HepG2 (cell line): Measurements from ENCODE around the gene SYT17. TPM values are rescaled to one million over a fixed set of nuclear protein-coding genes. Genes with fewer than 3 reads are reported as not detected.

ENCODE experiments used
- EEA1 ChIP-seq: sonication (generic); formaldehyde crosslinking; IDR thresholded peaks from 2 replicates; pipeline ENCODE4 v1.5.1; 2020; ENCODE audit warnings: mild to moderate bottlenecking, missing genetic modification reagents, borderline replicate concordance
- FLYWCH1 ChIP-seq: sonication (generic); formaldehyde crosslinking; IDR thresholded peaks from 2 replicates; pipeline ENCODE4 v1.8.1; 2023; ENCODE audit warnings: mild to moderate bottlenecking, missing genetic modification reagents
- FOXA1 ChIP-seq, 2 experiments: fragments of 450-650 bp in 1 of 2; sonication (generic) in 1 of 2; formaldehyde crosslinking in 1 of 2; IDR thresholded peaks; 2 replicates each; pipeline versions ENCODE4 v1.4.0 to v1.6.1; 2016 to 2020; ENCODE audit warnings: missing genetic modification reagents in 1 of 2
- FOXP1 ChIP-seq, 2 experiments: fragments of 450-650 bp in 1 of 2; IDR thresholded peaks; 2 replicates each; pipeline ENCODE4 v1.6.1; 2017 to 2018; ENCODE audit warnings: antibody characterized with exemption in 1 of 2
- GLI4 ChIP-seq: sonication (generic); formaldehyde crosslinking; IDR thresholded peaks from 2 replicates; pipeline ENCODE4 v1.5.1; 2020; ENCODE audit warnings: missing genetic modification reagents, mild to moderate bottlenecking, moderate library complexity, borderline replicate concordance
- GTF2F1 ChIP-seq: fragments of 150-350 bp; IDR thresholded peaks from 2 replicates; pipeline ENCODE4 v1.6.1; 2014; ENCODE audit warnings: low read length
- LCORL ChIP-seq, 2 experiments: fragments of 450-650 bp in 1 of 2; sonication (generic) in 1 of 2; formaldehyde crosslinking in 1 of 2; IDR thresholded peaks; 2 replicates each; pipeline versions ENCODE4 v1.5.0 to v1.6.1; 2017 to 2020; ENCODE audit warnings: antibody characterized with exemption in 1 of 2, missing genetic modification reagents in 1 of 2
- NFYC ChIP-seq: IDR thresholded peaks from 2 replicates; pipeline ENCODE4 v1.6.1; 2016; ENCODE audit warnings: missing genetic modification reagents, missing compliant biosample characterization
- PAX8 ChIP-seq: sonication (generic); formaldehyde crosslinking; IDR thresholded peaks from 2 replicates; pipeline ENCODE4 v1.8.0; 2022; ENCODE audit warnings: mild to moderate bottlenecking, missing genetic modification reagents, borderline replicate concordance
- RBFOX2 ChIP-seq: fragments of 200-400 bp; formaldehyde crosslinking; IDR thresholded peaks from 2 replicates; pipeline ENCODE4 v1.6.1; 2017; ENCODE audit warnings: low read depth, mild to moderate bottlenecking, low read length
- SMAD9 ChIP-seq: sonication (generic); formaldehyde crosslinking; IDR thresholded peaks from 2 replicates; pipeline ENCODE4 v1.5.1; 2020; ENCODE audit warnings: mild to moderate bottlenecking, missing genetic modification reagents
- SP2 ChIP-seq: sonication (generic); formaldehyde crosslinking; IDR thresholded peaks from 2 replicates; pipeline ENCODE4 v1.5.1; 2020; ENCODE audit warnings: mild to moderate bottlenecking, missing genetic modification reagents
- TAF1 ChIP-seq: sonication (generic); formaldehyde crosslinking; IDR thresholded peaks from 2 replicates; pipeline ENCODE4 v1.4.0; 2020; ENCODE audit warnings: missing genetic modification reagents
- TCF7 ChIP-seq: sonication (generic); IDR thresholded peaks from 2 replicates; pipeline ENCODE4 v1.6.1; 2016; ENCODE audit warnings: antibody characterized with exemption, low read depth
- XRCC5 ChIP-seq: fragments of 200-400 bp; formaldehyde crosslinking; optimal IDR thresholded peaks from 2 replicates; pipeline ENCODE3; 2017; ENCODE audit warnings: mild to moderate bottlenecking, low read length
- ZFP82 ChIP-seq: sonication (generic); formaldehyde crosslinking; IDR thresholded peaks from 2 replicates; pipeline ENCODE4 v1.5.1; 2020; ENCODE audit warnings: mild to moderate bottlenecking, missing genetic modification reagents, borderline replicate concordance
- ZNF20 ChIP-seq: sonication (generic); formaldehyde crosslinking; IDR thresholded peaks from 2 replicates; pipeline ENCODE4 v1.4.0; 2020; ENCODE audit warnings: mild to moderate bottlenecking, moderate library complexity, missing genetic modification reagents
- ZNF253 ChIP-seq: sonication (generic); formaldehyde crosslinking; IDR thresholded peaks from 2 replicates; pipeline ENCODE4 v1.8.0; 2022; ENCODE audit warnings: mild to moderate bottlenecking, missing genetic modification reagents, borderline replicate concordance
- ZNF331 ChIP-seq: sonication (generic); formaldehyde crosslinking; IDR thresholded peaks from 2 replicates; pipeline ENCODE4 v1.4.0; 2020; ENCODE audit warnings: missing genetic modification reagents
- ZNF546 ChIP-seq: sonication (generic); formaldehyde crosslinking; conservative IDR thresholded peaks from 2 replicates; pipeline ENCODE4 v1.8.1; 2023; ENCODE audit warnings: mild to moderate bottlenecking, missing genetic modification reagents
- ZNF614 ChIP-seq: IDR thresholded peaks from 2 replicates; pipeline ENCODE4 v1.6.1; 2018; ENCODE audit warnings: missing biosample characterization, missing genetic modification reagents, inconsistent platforms, borderline replicate concordance
- ZNF780A ChIP-seq: sonication (generic); formaldehyde crosslinking; IDR thresholded peaks from 2 replicates; pipeline ENCODE4 v1.8.0; 2022; ENCODE audit warnings: mild to moderate bottlenecking, missing genetic modification reagents, moderate library complexity
- ZZZ3 ChIP-seq: sonication (generic); formaldehyde crosslinking; IDR thresholded peaks from 2 replicates; pipeline ENCODE4 v1.4.0; 2020; ENCODE audit warnings: missing genetic modification reagents, mild to moderate bottlenecking, borderline replicate concordance
- polyA plus RNA-seq, 8 experiments: library from polyadenylated mRNA; depleted of rRNA in 3 of 8; stranded (reverse) in 7 of 8; unstranded in 1 of 8; fragments of >200 nt; fragmentation: Illumina TruSeq in 4 of 8; extraction: Trizol in 4 of 8; gene quantifications; 2 replicates each; pipeline versions ENCODE4 v1.2.1 to v1.2.3, GENCODE V29; 2011 to 2016; ENCODE audit warnings: low read depth in 4 of 8, missing spikeins in 1 of 8, mixed read lengths in 1 of 8; ENCODE audit not compliant: insufficient read depth in 1 of 8
- total RNA-seq, 5 experiments: library from RNA; depleted of rRNA; stranded (reverse); fragments of >200 nt; fragmentation: Illumina TruSeq; extraction: Trizol; gene quantifications; 2 replicates each; pipeline ENCODE4 v1.2.3, GENCODE V29; 2016; ENCODE audit warnings: low read depth in 1 of 5
- TF ChIP-seq, protein P1 (sequence below): sonication (generic); formaldehyde crosslinking; IDR thresholded peaks from 2 replicates; pipeline ENCODE4 v1.4.0; 2020; ENCODE audit warnings: missing genetic modification reagents, borderline replicate concordance
- TF ChIP-seq, protein P2 (sequence below): IDR thresholded peaks from 2 replicates; pipeline ENCODE4 v1.6.1; 2016
- TF ChIP-seq, protein P3 (sequence below): IDR thresholded peaks from 2 replicates; pipeline ENCODE4 v1.6.1; 2012; ENCODE audit warnings: inconsistent platforms
- TF ChIP-seq, protein P4 (sequence below): sonication (generic); formaldehyde crosslinking; IDR thresholded peaks from 2 replicates; pipeline ENCODE4; 2020; ENCODE audit warnings: missing genetic modification reagents, mild to moderate bottlenecking, borderline replicate concordance

The SYT17 gene
- total and polyA plus RNA-seq, 2 of the 13 experiments (the other 11 are each of a cell fraction or from before 2014, with no cell fraction given), result 0.44 TPM; not detected in 1

DNA sequence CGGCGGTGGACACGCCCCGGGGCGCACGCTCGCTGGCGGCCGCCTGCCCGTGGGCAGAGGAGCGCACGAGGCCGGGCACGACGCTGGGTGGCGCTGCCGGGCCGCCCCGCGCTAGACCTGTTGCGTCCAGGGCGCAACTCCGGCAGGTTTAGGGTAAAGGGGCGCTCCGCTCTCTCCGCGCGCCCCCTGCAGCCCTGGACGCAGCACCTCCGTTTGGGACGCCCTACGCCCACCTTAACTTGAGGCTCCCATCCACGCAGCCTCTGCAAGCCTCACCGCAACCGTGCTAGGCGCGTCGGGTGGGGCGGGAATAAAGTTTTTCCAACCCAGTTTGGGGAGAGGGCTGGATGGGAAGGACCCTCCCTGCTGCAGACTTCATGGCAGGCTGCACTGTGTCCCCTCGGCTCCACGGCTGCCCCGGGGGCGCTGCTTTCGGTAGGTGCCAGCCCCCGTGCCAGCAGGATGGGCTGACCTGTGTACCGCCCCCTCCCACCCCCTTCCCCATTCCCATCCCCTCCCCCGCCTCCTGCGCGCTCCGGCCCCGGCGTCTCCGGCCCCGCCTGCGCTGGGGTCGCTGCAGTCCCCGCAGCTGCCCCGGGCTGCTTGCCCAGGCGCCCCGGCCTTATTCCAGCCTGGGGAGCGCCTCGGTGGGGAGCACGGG is at the start of gene SYT17 (continued):
- TF ChIP-seq GLI4 (CRISPR knock-in tag) (no peak), FLYWCH1 (no peak), ZZZ3 (no peak), RBFOX2 (no peak), TAF1 (no peak), PAX8 (CRISPR knock-in tag) (0 out of 2 replicates have a peak, but pooled peaks have one; percentile 61), ZNF331 (CRISPR knock-in tag) (peak; percentile 45; the same call in 1 of the 2 replicates), GTF2F1 (no peak), ZNF780A (CRISPR knock-in tag) (no peak), FOXA1 (IDR thresholded peaks at IDR 0.05) (no peak), FOXA1 (CRISPR knock-in tag; IDR thresholded peaks at IDR 0.05) (peak; percentile 7; the same call in 1 of the 2 replicates), XRCC5 (peak; percentile 94), ZNF20 (CRISPR knock-in tag) (no peak), EEA1 (CRISPR knock-in tag) (0 out of 2 replicates have a peak, but pooled peaks have one; percentile 45), LCORL (IDR thresholded peaks at IDR 0.05) (no peak), LCORL (CRISPR knock-in tag; IDR thresholded peaks at IDR 0.05) (no peak), SP2 (CRISPR knock-in tag) (no peak), ZNF614 (CRISPR knock-in tag) (no peak), SMAD9 (no peak), TCF7 (no peak), ZFP82 (peak; percentile 77; the same call in 1 of the 2 replicates), NFYC (CRISPR knock-in tag) (no peak), ZNF546 (CRISPR knock-in tag) (peak; percentile 73; the same call in 1 of the 2 replicates), FOXP1 (IDR thresholded peaks at IDR 0.05) (no peak), FOXP1 (CRISPR knock-in tag; IDR thresholded peaks at IDR 0.05) (no peak), ZNF253 (CRISPR knock-in tag) (no peak)
- TF ChIP-seq, protein P1, sequence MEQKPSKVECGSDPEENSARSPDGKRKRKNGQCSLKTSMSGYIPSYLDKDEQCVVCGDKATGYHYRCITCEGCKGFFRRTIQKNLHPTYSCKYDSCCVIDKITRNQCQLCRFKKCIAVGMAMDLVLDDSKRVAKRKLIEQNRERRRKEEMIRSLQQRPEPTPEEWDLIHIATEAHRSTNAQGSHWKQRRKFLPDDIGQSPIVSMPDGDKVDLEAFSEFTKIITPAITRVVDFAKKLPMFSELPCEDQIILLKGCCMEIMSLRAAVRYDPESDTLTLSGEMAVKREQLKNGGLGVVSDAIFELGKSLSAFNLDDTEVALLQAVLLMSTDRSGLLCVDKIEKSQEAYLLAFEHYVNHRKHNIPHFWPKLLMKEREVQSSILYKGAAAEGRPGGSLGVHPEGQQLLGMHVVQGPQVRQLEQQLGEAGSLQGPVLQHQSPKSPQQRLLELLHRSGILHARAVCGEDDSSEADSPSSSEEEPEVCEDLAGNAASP, result no peak
- TF ChIP-seq, protein P2, sequence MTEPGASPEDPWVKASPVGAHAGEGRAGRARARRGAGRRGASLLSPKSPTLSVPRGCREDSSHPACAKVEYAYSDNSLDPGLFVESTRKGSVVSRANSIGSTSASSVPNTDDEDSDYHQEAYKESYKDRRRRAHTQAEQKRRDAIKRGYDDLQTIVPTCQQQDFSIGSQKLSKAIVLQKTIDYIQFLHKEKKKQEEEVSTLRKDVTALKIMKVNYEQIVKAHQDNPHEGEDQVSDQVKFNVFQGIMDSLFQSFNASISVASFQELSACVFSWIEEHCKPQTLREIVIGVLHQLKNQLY (CRISPR knock-in tag), result no peak
- TF ChIP-seq, protein P3, sequence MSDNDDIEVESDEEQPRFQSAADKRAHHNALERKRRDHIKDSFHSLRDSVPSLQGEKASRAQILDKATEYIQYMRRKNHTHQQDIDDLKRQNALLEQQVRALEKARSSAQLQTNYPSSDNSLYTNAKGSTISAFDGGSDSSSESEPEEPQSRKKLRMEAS, result peak; percentile 70; the same call in 1 of the 2 replicates
- TF ChIP-seq, protein P4, sequence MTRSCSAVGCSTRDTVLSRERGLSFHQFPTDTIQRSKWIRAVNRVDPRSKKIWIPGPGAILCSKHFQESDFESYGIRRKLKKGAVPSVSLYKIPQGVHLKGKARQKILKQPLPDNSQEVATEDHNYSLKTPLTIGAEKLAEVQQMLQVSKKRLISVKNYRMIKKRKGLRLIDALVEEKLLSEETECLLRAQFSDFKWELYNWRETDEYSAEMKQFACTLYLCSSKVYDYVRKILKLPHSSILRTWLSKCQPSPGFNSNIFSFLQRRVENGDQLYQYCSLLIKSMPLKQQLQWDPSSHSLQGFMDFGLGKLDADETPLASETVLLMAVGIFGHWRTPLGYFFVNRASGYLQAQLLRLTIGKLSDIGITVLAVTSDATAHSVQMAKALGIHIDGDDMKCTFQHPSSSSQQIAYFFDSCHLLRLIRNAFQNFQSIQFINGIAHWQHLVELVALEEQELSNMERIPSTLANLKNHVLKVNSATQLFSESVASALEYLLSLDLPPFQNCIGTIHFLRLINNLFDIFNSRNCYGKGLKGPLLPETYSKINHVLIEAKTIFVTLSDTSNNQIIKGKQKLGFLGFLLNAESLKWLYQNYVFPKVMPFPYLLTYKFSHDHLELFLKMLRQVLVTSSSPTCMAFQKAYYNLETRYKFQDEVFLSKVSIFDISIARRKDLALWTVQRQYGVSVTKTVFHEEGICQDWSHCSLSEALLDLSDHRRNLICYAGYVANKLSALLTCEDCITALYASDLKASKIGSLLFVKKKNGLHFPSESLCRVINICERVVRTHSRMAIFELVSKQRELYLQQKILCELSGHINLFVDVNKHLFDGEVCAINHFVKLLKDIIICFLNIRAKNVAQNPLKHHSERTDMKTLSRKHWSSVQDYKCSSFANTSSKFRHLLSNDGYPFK, result no peak
